GM12891 (cell line): ENCODE data around the gene TRIM33.

Source experiments
- DNase-seq: peaks from one replicate; pipeline ENCODE4 v3.0.0; 2011; ENCODE audit warnings: low spot score; ENCODE audit not compliant: insufficient read length
- FAIRE-seq: peaks from 2 replicates; lab custom pipeline; 2011; peaks lifted over from hg19 to GRCh38; lab: Jason Lieb, UNC
- PAX5 ChIP-seq: IDR thresholded peaks from 2 replicates; pipeline ENCODE4 v1.6.1; 2011; ENCODE audit warnings: low read length, moderate library complexity, mild to moderate bottlenecking; ENCODE audit not compliant: insufficient read depth, severe bottlenecking
- POLR2A ChIP-seq: IDR thresholded peaks from 2 replicates; pipeline ENCODE4 v1.6.1; 2011; ENCODE audit warnings: low read depth, low read length, control low read depth
- POLR2AphosphoS5 ChIP-seq: IDR thresholded peaks from 2 replicates; pipeline ENCODE4 v1.6.1; 2011; ENCODE audit warnings: low read depth, low read length, control low read depth
- POU2F2 ChIP-seq: IDR thresholded peaks from 2 replicates; pipeline ENCODE4 v1.6.1; 2011; ENCODE audit warnings: low read depth, mild to moderate bottlenecking, control low read depth, low read length, moderate library complexity
- SPI1 ChIP-seq: IDR thresholded peaks from 2 replicates; pipeline ENCODE4 v1.6.1; 2011; ENCODE audit warnings: low read depth, low read length, control low read depth
- TAF1 ChIP-seq: IDR thresholded peaks from 2 replicates; pipeline ENCODE4 v1.6.1; 2011; ENCODE audit warnings: low read depth, low read length, control low read depth

TRIM33 gene

GRCh38 chr1:114345930-114346479 lies 165.0 kb downstream of the TRIM33 start:
- FAIRE-seq (no peak), DNase-seq (no peak)
- no peak for TF ChIP-seq TAF1
- no peak for TF ChIP-seq POLR2AphosphoS5
- TF ChIP-seq SPI1, result no peak
- no peak for TF ChIP-seq POLR2A
- TF ChIP-seq PAX5, result no peak
- TF ChIP-seq POU2F2, result no peak

GRCh38 chr1:114344656-114345055 lies 166.3 kb downstream of the TRIM33 start:
- no peak for FAIRE-seq
- DNase-seq, result no peak
- TF ChIP-seq POU2F2 (no peak), SPI1 (no peak), TAF1 (no peak), POLR2AphosphoS5 (no peak), PAX5 (no peak), POLR2A (no peak)
